ENCODE data around the gene MRPS22. TPM values are rescaled to one million over a fixed set of nuclear protein-coding genes. Genes with fewer than 3 reads are reported as not detected.

MRPS22 gene
- total and polyA plus RNA-seq, 2 of the 8 experiments (the other 6 are each of a cell fraction or from before 2014, with no cell fraction given) = 28.3 to 45.8 TPM

DNA sequence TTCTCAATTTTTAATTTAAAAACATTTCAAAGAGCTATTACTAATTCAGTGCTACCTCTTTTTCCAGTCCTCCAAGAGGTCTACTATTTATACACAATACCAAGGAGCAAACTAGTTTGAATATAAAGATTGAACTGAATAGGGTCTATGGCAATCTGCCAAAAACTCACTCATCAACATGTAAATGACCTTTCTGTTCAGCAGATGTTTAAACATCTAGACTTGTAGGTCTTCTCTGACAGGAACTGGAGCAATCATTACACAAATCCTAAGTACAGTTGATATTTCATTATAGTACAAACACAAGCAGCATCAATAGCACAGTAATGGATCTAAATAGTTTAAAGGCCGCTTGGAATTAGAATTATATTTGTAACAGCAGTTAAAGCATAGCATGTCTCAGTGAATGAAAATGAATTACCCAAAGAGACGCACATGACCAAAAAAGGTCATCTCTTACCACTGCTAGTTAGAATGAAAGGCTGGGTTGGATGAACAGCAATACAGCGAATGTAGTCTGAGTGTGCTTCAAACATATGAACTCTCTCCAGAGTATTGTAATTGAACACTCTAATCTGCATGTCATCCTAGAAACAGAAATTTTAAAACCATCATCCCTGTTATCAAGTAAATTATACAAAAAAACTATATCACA, 34.9 kb downstream of the MRPS22 start:
- Histone ChIP-seq H3K18ac (ENCODE audit: extremely low read depth, low read length) (no peak overlapping the region), H3K27ac (ENCODE audit: low read depth, low read length) (no peak overlapping the region), H3K4me3 (ENCODE audit: extremely low read depth in 1 of 4, insufficient read depth in 2 of 4, low read depth in 3 of 4, low read length in 4 of 4) (no peak overlapping the region), H3K14ac (ENCODE audit: insufficient read length) (no peak overlapping the region), H3K4me1 (replicated peaks in 1 of 4; ENCODE audit: control insufficient read depth in 3 of 4, insufficient read depth in 4 of 4, low read length in 3 of 4) (no peaks in the 10 kb centered on the region), H2BK20ac (ENCODE audit: low read length) (no peak overlapping the region), H3K23ac (ENCODE audit: insufficient read length) (no peak overlapping the region), H3K4ac (replicated peaks; ENCODE audit: insufficient read length, low read depth, low read length) (no peak overlapping the region), H2AK5ac (ENCODE audit: low read depth, low read length) (no peak overlapping the region), H4K91ac (replicated peaks; ENCODE audit: insufficient read length, low read length) (no peak overlapping the region), H3K36me3 (ENCODE audit: control insufficient read depth in 2 of 4, insufficient read depth in 4 of 4, low read length in 3 of 4) (peaks cover 18 to 84% (median 49%) of the 10 kb centered on the region in 4 experiments), H3K56ac (replicated peaks; ENCODE audit: insufficient read length, low read depth, low read length) (no peak overlapping the region), H3K9ac (replicated peaks in 1 of 4; ENCODE audit: extremely low read depth in 1 of 4, low read depth in 3 of 4, low read length in 3 of 4) (no peak overlapping the region), H3K23me2 (ENCODE audit: low read depth, low read length) (no peaks in the 10 kb centered on the region), H4K5ac (ENCODE audit: insufficient read length, low read depth, low read length) (no peak overlapping the region), H2AFZ (ENCODE audit: low read length) (no peak overlapping the region), H4K8ac (ENCODE audit: extremely low read depth, insufficient read depth, low read length) (no peak overlapping the region), H4K20me1 (replicated peaks in 1 of 2; ENCODE audit: control insufficient read depth in 1 of 2, insufficient read depth in 2 of 2, low read length in 2 of 2) (peaks cover 0 to 2% of the 10 kb centered on the region in 2 experiments), H2BK120ac (replicated peaks; ENCODE audit: low read depth, low read length) (no peak overlapping the region), H2BK15ac (ENCODE audit: low read length) (no peak overlapping the region), H3K79me2 (ENCODE audit: control insufficient read depth in 1 of 2, insufficient read depth in 2 of 2, low read length in 2 of 2) (peaks cover 0 to 16% of the 10 kb centered on the region in 2 experiments; a peak in 2 of 4 replicates), H2BK12ac (ENCODE audit: low read depth, low read length) (no peak overlapping the region), H3K79me1 (ENCODE audit: low read depth, low read length) (no peaks in the 10 kb centered on the region), H2BK5ac (ENCODE audit: low read depth, low read length) (no peak overlapping the region), H3K9me3 (ENCODE audit: insufficient read depth in 2 of 2, low read depth in 1 of 2, low read length in 1 of 2) (no peaks in the 10 kb centered on the region), H3K4me2 (ENCODE audit: insufficient read depth in 1 of 2, low read depth in 2 of 2, low read length in 2 of 2) (no peak overlapping the region), H3K27me3 (replicated peaks in 1 of 4; ENCODE audit: control insufficient read depth in 3 of 4, extremely low read depth in 1 of 4, insufficient read depth in 3 of 4, low read length in 3 of 4) (no peaks in the 10 kb centered on the region)
- DNase-seq (ENCODE audit: low read depth in 1 of 2, low spot score in 2 of 2) (no peak), FAIRE-seq (no peak)
- ChIA-PET CTCF (ENCODE audit: partially characterized antibody) (interaction anchor here (1.4 kb wide), 1 partner anchor 25 kb away, joined by 4 read pairs; no protein-coding TSS in a partner anchor), POLR2A (ENCODE audit: partially characterized antibody) (interaction anchor here (1.5 to 1.8 kb wide), 2 partner anchors 11 to 25 kb away, joined by 3 to 5 read pairs; partner anchors contain the start of gene COPB2)
- no peak for TF ChIP-seq RXRA (IDR thresholded peaks at IDR 0.05; ENCODE audit: insufficient read depth, low read depth, low read length)
- no peak for TF ChIP-seq PHF8 (conservative IDR thresholded peaks at IDR 0.05; ENCODE audit: low read depth, low read length)
- no peak for TF ChIP-seq TEAD4 (IDR thresholded peaks at IDR 0.05; ENCODE audit: low read depth, low read length)
- TF ChIP-seq SUZ12 (IDR thresholded peaks at IDR 0.05; ENCODE audit: low read length) = no peak
- no peak for TF ChIP-seq SP2 (IDR thresholded peaks at IDR 0.05; ENCODE audit: low read length)
- TF ChIP-seq CHD1 (IDR thresholded peaks at IDR 0.05; ENCODE audit: low read depth, low read length) = no peak
- no peak for TF ChIP-seq POLR2A (IDR thresholded peaks at IDR 0.05; ENCODE audit: control extremely low read depth in 1 of 2, low read depth in 2 of 2, low read length in 2 of 2)
- TF ChIP-seq KDM5A (IDR thresholded peaks at IDR 0.05; ENCODE audit: low read length) = no peak
- TF ChIP-seq CBX8 (IDR thresholded peaks at IDR 0.05; ENCODE audit: borderline replicate concordance, low read depth, low read length) = no peak
- TF ChIP-seq, protein P1, sequence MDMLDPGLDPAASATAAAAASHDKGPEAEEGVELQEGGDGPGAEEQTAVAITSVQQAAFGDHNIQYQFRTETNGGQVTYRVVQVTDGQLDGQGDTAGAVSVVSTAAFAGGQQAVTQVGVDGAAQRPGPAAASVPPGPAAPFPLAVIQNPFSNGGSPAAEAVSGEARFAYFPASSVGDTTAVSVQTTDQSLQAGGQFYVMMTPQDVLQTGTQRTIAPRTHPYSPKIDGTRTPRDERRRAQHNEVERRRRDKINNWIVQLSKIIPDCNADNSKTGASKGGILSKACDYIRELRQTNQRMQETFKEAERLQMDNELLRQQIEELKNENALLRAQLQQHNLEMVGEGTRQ (IDR thresholded peaks at IDR 0.05; ENCODE audit: low read length) = no peak
- WGBS, 2 experiments (ENCODE audit: extremely low coverage in 1 of 2, insufficient coverage in 1 of 2, insufficient read length in 1 of 2, insufficient replicate concordance in 2 of 2, low coverage in 1 of 2, low lambda C conversion rate in 2 of 2, missing lambda C conversion rate in 1 of 2) = 85% methylated on average over 3 of the region's 3 CpGs; no CpG with 5 or more reads in 1 of the 2 experiments

All from H1 (cell line).